Neural crest cell (in vitro differentiated cells): ENCODE data around the gene TWSG1. TPM values are rescaled to one million over a fixed set of nuclear protein-coding genes. Genes with fewer than 3 reads are reported as not detected.

ENCODE experiments used
- DNase-seq: peaks from one replicate; pipeline ENCODE4 v3.0.0; 2021; ENCODE audit warnings: low read depth, mixed read lengths, low spot score
- H3K27ac Mint-ChIP-seq: one replicate; pipeline ENCODE4 v1.8.0; 2021; ENCODE audit warnings: mild to moderate bottlenecking, mixed read lengths; ENCODE audit not compliant: unreplicated experiment
- H3K27me3 Mint-ChIP-seq: 2 replicates; pipeline ENCODE4 v1.8.0; 2021; ENCODE audit warnings: low read depth, mild to moderate bottlenecking, mixed read lengths
- H3K36me3 Mint-ChIP-seq: 2 replicates; pipeline ENCODE4 v1.8.0; 2021; ENCODE audit warnings: low read depth, mild to moderate bottlenecking, mixed read lengths
- H3K4me1 Mint-ChIP-seq: 2 replicates; pipeline ENCODE4 v1.8.0; 2021; ENCODE audit warnings: mixed read lengths
- H3K4me3 Mint-ChIP-seq: one replicate; pipeline ENCODE4 v1.8.0; 2021; ENCODE audit warnings: mild to moderate bottlenecking, mixed read lengths
- H3K9me3 Mint-ChIP-seq: 2 replicates; pipeline ENCODE4 v1.8.0; 2021; ENCODE audit warnings: mixed read lengths
- CTCF ChIP-seq: fragments of 200-600 bp; sonication (generic); conservative IDR thresholded peaks from 2 replicates; pipeline ENCODE4 v1.5.0; 2021; ENCODE audit warnings: antibody characterized with exemption, mild to moderate bottlenecking
- total RNA-seq: library from RNA; stranded (reverse); gene quantifications from 2 replicates; pipeline ENCODE4 v1.2.1, GENCODE V29; 2021

The TWSG1 gene
- total RNA-seq, 1 donor from 2014 or later, result 50.4 TPM

- DNase-seq, result no peak
- no peak overlapping the region for H3K27ac Mint-ChIP-seq
- H3K27me3 Mint-ChIP-seq, result no peaks in the 10 kb centered on the region
- H3K9me3 Mint-ChIP-seq, result peaks cover 6% of the 10 kb centered on the region
- H3K4me3 Mint-ChIP-seq, result no peak overlapping the region
- peaks cover 4% of the 10 kb centered on the region for H3K36me3 Mint-ChIP-seq
- no peaks in the 10 kb centered on the region for H3K4me1 Mint-ChIP-seq
- no peak for TF ChIP-seq CTCF
These were observed 15.2 kb upstream of the TWSG1 start for GRCh38 chr18:9319333-9319732.

- Mint-ChIP-seq H3K4me3 (no peak overlapping the region), H3K36me3 (peaks cover 4% of the 10 kb centered on the region), H3K27me3 (no peaks in the 10 kb centered on the region), H3K27ac (no peak overlapping the region), H3K9me3 (no peaks in the 10 kb centered on the region), H3K4me1 (no peaks in the 10 kb centered on the region)
- DNase-seq, result no peak
- no peak for TF ChIP-seq CTCF
These were observed 13.5 kb upstream of the TWSG1 start for GRCh38 chr18:9321017-9321452.

- Mint-ChIP-seq H3K4me3 (no peak overlapping the region), H3K36me3 (peaks cover 4% of the 10 kb centered on the region), H3K9me3 (no peaks in the 10 kb centered on the region), H3K4me1 (no peaks in the 10 kb centered on the region), H3K27ac (no peak overlapping the region), H3K27me3 (no peaks in the 10 kb centered on the region)
- no peak for DNase-seq
- no peak for TF ChIP-seq CTCF
These were observed 12.8 kb upstream of the TWSG1 start for GRCh38 chr18:9321736-9322135.

- H3K4me1 Mint-ChIP-seq, result no peaks in the 10 kb centered on the region
- no peak for DNase-seq
- H3K27me3 Mint-ChIP-seq, result no peaks in the 10 kb centered on the region
- peaks cover 2% of the 10 kb centered on the region for H3K36me3 Mint-ChIP-seq
- no peak for TF ChIP-seq CTCF
- no peaks in the 10 kb centered on the region for H3K9me3 Mint-ChIP-seq
- no peak overlapping the region for H3K4me3 Mint-ChIP-seq
- H3K27ac Mint-ChIP-seq, result no peak overlapping the region
These were observed 11.8 kb upstream of the TWSG1 start for GRCh38 chr18:9322744-9323143.

GRCh38 chr18:9323750-9324445, 10.7 kb upstream of the TWSG1 start:
- H3K36me3 Mint-ChIP-seq, result peaks cover 2% of the 10 kb centered on the region
- no peaks in the 10 kb centered on the region for H3K4me1 Mint-ChIP-seq
- no peak overlapping the region for H3K27ac Mint-ChIP-seq
- TF ChIP-seq CTCF, result no peak
- no peak overlapping the region for H3K4me3 Mint-ChIP-seq
- peaks cover 5% of the 10 kb centered on the region for H3K9me3 Mint-ChIP-seq
- DNase-seq, result no peak
- H3K27me3 Mint-ChIP-seq, result no peaks in the 10 kb centered on the region
